IMR-90 (cell line): ENCODE results near the gene CACNA1D.

Experiments used
- CTCF ChIP-seq: conservative IDR thresholded peaks from 2 replicates; pipeline ENCODE4 v1.5.1; 2012; ENCODE audit warnings: mild to moderate bottlenecking, low read depth, low read length, improper control_type of control experiment
- MAZ ChIP-seq: IDR thresholded peaks from 2 replicates; pipeline ENCODE4 v1.6.1; 2012; ENCODE audit warnings: low read depth, mild to moderate bottlenecking, low read length, improper control_type of control experiment, moderate library complexity, borderline replicate concordance
- POLR2A ChIP-seq: IDR thresholded peaks from 2 replicates; pipeline ENCODE4 v1.6.1; 2012; ENCODE audit warnings: mild to moderate bottlenecking, low read depth, low read length
- RAD21 ChIP-seq: IDR thresholded peaks from 2 replicates; pipeline ENCODE4 v1.6.1; 2012; ENCODE audit warnings: low read length, improper control_type of control experiment
- USF2 ChIP-seq: fragments of 150-350 bp; IDR thresholded peaks from 2 replicates; pipeline ENCODE4 v1.6.1; 2017; ENCODE audit warnings: mild to moderate bottlenecking, antibody characterized with exemption, low read length, low read depth

- TF ChIP-seq MAZ (no peak), CTCF (no peak), USF2 (no peak), POLR2A (no peak), RAD21 (no peak)
Measured at GRCh38 chr3:53750253-53751210, 256.1 kb downstream of the CACNA1D start.
